Measurements from ENCODE around the gene ODF4.

DNA sequence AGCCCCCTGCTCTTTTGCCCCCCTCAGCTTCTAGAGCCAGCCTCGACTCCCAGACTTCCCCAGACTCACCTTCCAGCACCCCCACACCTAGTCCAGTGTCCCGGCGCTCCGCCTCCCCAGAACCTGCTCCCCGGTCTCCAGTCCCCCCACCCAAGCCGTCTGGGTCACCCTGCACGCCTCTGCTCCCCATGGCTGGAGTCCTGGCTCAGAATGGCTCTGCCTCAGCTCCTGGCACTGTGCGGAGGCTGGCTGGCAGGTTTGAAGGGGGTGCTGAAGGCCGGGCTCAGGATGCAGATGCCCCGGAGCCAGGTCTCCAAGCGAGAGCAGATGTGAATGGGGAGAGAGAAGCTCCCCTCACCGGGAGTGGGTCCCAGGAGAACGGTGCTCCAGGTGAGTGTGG lies 27.4 kb upstream of the ODF4 start:
- TF ChIP-seq CTCF (conservative IDR thresholded peaks at IDR 0.05; ENCODE audit: low read depth, low read length): no peak
- no peak for TF ChIP-seq EZH2 (IDR thresholded peaks at IDR 0.05; ENCODE audit: borderline replicate concordance, low read depth, low read length, poor library complexity, severe bottlenecking)
